HEK293T (cell line): Measurements from ENCODE around the gene PCNX1.

Experiments
- ARNT ChIP-seq: fragments of 450-650 bp; IDR thresholded peaks from 2 replicates; pipeline ENCODE4 v1.6.1; 2017; ENCODE audit warnings: mild to moderate bottlenecking
- CTBP1 ChIP-seq: fragments of 450-650 bp; IDR thresholded peaks from 2 replicates; pipeline ENCODE4 v1.6.1; 2016; ENCODE audit warnings: borderline replicate concordance
- ELF4 ChIP-seq: fragments of 450-650 bp; IDR thresholded peaks from 2 replicates; pipeline ENCODE4 v1.6.1; 2017; ENCODE audit warnings: antibody characterized with exemption
- FOXA1 ChIP-seq: fragments of 450-650 bp; IDR thresholded peaks from 2 replicates; pipeline ENCODE4 v1.6.1; 2016; ENCODE audit warnings: mild to moderate bottlenecking
- FOXM1 ChIP-seq: fragments of 450-650 bp; IDR thresholded peaks from 2 replicates; pipeline ENCODE4 v1.6.1; 2017; ENCODE audit warnings: mild to moderate bottlenecking, borderline replicate concordance
- HDGF ChIP-seq: fragments of 450-650 bp; IDR thresholded peaks from 2 replicates; pipeline ENCODE4 v1.6.1; 2017; ENCODE audit warnings: antibody characterized with exemption, borderline replicate concordance
- LEF1 ChIP-seq: fragments of 450-650 bp; IDR thresholded peaks from 2 replicates; pipeline ENCODE4 v1.6.1; 2017; ENCODE audit warnings: mild to moderate bottlenecking, borderline replicate concordance
- SP1 ChIP-seq: fragments of 450-650 bp; IDR thresholded peaks from 2 replicates; pipeline ENCODE4 v1.6.1; 2017
- SUZ12 ChIP-seq: fragments of 450-650 bp; IDR thresholded peaks from 2 replicates; pipeline ENCODE4 v1.6.1; 2016; ENCODE audit warnings: mild to moderate bottlenecking
- TARDBP ChIP-seq: fragments of 450-650 bp; IDR thresholded peaks from 2 replicates; pipeline ENCODE4 v1.6.1; 2016
- TF ChIP-seq, protein P1 (sequence below): fragments of 450-650 bp; IDR thresholded peaks from 2 replicates; pipeline ENCODE4 v1.6.1; 2016

DNA sequence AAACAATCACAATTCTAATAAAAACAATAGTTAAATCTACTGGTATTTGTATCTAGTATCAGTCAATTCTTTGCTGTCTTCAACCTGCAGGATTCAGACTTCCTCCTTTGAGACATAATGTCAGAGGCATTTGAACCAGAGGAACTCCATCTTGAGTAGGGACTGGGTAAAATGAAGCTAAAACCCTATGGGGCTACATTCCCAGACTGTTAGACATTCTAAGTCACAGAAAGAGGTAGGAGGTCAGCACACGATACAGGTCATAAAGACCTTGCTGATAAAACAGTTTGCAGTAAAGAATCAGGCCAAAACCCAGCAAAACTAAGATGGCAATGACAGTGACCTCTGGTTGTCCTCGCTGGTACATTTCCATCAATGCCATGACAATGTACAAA, 49.8 kb upstream of the PCNX1 start:
- no peak for TF ChIP-seq SUZ12
- no peak for TF ChIP-seq FOXA1
- no peak for TF ChIP-seq FOXM1
- TF ChIP-seq TARDBP = no peak
- no peak for TF ChIP-seq SP1
- no peak for TF ChIP-seq HDGF
- TF ChIP-seq ARNT = no peak
- no peak for TF ChIP-seq CTBP1
- no peak for TF ChIP-seq ELF4
- TF ChIP-seq, protein P1, sequence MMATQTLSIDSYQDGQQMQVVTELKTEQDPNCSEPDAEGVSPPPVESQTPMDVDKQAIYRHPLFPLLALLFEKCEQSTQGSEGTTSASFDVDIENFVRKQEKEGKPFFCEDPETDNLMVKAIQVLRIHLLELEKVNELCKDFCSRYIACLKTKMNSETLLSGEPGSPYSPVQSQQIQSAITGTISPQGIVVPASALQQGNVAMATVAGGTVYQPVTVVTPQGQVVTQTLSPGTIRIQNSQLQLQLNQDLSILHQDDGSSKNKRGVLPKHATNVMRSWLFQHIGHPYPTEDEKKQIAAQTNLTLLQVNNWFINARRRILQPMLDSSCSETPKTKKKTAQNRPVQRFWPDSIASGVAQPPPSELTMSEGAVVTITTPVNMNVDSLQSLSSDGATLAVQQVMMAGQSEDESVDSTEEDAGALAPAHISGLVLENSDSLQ = no peak
- no peak for TF ChIP-seq LEF1
